Measurements from ENCODE around the gene RASGRP1.
A peak's percentile ranks its signal among the peaks of the same experiment; 100 is the strongest.

The RASGRP1 gene

DNA sequence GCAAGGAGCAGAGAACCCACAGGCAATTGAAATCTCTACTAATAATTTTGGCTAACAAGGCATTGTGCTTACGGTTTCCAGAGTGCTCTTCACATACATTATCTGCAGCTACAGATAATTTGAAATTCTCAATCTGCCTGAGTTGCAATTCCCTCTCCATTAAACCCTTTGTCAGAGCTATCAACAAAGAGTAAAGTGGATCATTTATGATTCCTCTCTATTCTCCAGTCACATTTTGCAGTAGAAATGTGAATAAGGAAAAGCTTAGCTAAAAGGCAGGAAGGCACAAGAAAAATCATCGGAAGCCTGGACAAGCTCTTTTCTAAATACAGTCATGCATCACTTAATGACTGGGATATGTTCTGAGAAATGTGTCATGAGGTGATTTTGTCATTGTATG, 61.1 kb downstream of the RASGRP1 start:
- no peak for DNase-seq

DNA sequence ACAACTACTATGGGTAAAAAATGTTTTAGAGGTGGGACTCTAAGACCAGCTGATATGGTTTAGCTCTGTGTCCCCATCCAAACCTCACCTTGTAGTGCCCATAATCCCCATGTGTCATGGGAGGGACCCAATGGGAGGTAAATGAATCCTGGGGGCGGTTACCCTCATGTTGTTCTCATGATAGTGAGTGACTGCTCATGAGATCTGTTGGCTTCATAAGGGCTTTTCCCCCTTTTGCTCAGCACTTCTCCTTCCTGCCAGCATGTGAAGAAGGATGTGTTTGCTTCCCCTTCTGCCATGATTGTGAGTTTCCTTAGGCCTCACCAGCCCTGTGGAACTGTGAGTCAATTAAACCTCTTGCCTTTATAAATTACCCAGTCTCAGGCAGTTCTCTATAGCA, 65.0 kb downstream of the RASGRP1 start:
- no peak for DNase-seq

DNA sequence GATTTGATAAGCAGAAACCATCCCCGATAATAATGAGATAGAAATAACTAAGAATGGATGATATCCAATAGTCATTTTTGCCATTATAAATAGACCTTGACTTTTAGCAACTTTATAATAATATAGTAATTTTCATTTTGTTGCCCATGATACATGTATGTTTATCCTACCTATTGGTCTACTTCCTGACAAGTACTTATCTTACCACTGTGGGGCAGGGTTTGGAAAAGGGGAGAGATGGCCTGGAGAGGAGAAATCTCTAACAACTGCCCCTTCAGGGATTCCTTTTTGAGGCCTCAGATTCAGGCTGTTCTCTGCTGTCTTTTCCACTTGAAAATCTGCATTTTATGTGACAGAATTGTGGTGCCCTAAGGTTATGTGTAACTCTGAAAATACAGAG, 68.5 kb downstream of the RASGRP1 start:
- DNase-seq: no peak

DNA sequence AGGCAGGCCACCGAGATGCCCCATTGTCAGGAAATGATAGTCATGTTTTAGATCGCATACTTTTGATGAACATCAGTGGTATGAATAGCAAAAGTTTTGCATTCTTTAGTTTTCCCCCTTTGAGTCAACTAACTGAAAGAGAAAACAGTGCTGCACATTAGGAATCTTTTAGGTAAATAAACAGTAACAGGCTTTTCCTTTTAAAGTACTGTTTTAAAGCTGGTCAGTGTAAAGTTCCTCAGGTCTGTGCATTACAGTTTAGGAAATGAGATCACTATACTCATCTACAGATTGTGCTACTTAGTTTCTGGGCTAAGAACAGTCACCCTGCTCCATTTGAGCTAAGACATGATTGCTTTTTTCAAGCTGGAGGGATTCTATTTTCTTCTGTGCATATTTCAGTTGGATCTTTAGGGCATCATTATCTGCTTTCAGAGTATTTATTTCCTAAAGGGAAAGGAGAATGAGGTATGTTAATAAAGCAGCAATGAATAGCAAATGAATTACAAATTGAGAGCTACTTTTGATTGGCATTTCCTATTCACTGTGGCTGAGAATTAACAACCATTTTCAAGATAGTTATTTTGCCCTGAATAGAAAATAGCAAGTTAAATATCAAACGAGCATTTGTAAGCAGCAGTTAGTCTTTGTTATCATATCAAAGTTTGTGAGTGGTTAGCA, 74.2 kb downstream of the RASGRP1 start:
- no peak for DNase-seq

DNA sequence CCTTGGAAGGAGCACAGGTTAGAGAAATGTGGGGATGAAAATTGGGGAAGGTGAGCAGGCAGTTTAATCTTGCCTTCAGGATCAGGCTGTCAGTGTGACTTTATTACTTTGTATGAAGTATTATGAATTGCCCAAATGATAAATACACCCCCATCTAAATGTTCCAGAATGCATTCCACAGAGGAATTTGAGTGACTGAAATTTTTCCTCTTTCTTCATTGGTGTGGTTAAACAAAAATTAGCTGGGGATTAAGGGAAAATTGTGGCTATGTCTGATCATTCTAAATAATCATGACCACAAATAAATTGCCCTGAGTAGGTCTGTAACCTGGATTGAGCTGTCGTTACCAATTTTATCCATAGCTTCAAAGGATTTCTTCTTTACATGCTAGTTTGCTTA, 77.2 kb downstream of the RASGRP1 start:
- DNase-seq: no peak

DNA sequence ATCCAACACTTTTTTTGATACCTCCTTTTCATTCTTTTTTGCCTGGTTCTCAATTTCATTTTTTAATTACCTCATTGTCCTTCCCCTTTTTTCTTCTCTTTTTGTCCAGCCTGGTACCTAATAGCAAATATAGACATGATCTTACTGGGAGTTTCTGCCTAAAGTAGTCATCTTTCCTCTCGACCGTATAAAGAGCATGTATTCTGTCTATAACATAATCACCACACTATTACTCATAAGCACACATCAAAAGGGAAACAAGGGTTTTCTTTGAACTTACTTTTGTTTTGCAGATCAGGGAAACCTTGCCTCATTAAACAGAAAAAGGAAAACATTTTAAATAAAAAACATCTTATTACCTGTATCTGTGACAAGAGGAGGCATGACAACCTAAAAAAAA, 77.7 kb downstream of the RASGRP1 start:
- no peak for DNase-seq

DNA sequence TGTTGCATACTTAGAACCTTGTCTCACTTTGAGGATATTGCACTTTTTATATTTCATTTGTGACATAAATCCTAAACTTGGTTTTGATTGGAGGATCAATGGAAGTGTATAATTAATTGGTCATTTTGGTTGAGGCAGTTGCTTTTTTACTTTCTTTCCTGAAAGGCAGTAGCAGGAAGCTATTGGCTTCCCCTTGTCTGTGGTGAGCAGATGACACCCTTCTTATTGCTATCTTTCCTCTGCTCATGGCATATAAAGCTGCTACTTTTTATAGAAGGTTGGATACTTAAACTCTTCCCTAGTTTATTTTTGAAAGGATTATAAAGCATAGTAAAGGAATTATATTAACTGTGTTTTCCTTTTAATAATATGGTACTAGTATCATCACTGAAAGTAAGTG, 82.0 kb downstream of the RASGRP1 start:
- no peak for DNase-seq

DNA sequence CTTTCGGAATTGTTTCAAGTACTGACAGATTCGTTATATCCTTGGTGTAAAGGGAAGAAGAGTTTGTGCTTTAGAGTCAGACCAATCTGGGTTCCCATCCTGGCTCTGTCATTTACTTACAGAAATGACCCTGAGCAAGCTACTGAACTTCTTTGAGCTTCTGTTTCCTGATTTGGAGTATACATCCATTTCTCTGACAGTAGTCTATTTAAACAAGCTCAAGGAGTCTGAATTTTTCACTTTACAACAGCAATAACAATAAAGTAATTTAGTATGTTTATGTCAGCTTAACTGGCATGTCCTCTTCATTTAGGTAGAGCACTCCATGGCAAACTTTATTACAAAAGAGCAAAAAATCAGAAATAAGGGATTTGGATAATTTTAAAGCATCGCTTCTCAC, 82.9 kb downstream of the RASGRP1 start:
- no peak for DNase-seq

DNA sequence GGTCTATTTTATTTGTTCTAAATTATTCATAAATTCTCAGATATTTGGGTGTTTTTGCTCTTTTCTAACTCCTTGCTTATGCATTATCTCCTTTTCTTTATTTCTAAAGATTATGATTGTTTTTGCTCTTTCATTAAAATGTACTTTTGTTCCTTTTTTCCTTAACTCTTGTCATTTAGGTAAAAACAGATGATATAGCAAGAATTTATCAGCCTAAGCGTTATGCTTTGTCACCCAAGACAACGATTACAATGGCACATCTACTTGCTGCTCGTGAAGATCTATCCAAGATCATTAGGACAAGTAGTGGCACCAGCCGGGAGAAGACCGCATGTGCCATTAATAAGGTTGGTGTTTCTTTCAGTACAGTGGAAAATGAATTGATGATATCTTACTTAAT, 83.5 kb downstream of the RASGRP1 start:
- DNase-seq: no peak

DNA sequence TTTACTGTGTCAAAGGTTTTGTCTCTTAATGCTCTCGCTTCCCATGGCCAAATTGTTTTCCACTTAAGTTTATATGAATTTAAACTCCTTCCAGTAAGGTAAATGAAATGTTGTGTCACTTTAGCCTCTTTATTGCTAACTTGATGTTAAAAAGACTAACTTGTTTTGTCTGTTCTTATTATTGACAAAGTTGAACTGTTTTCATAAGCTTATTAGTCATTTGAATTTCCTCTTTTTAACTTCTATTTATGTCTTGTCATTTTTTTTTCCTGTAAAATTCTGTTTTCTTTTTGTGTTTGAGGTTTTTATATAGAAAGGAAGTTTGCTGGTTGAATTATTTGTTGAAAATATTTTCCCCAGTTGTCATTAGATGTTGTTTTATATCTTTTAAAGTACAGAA, 84.9 kb downstream of the RASGRP1 start:
- DNase-seq: no peak

DNA sequence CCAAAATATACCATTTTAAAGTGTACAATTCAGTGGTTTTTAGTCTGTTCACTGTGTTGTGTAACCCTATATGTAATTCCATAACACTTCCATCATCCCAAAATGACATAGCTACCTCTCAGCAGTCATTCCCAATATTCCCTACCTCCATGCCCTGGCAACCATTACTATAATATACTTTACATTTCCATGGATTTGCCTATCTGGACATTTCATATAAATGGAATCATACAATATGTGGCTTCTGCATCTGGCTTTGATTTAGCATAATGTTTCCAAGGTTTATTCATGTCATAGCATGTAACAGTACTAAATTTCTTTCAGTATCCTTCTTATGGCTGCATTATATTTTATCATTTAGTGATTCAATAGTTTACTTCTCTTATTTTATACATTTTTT, 85.3 kb downstream of the RASGRP1 start:
- no peak for DNase-seq

DNA sequence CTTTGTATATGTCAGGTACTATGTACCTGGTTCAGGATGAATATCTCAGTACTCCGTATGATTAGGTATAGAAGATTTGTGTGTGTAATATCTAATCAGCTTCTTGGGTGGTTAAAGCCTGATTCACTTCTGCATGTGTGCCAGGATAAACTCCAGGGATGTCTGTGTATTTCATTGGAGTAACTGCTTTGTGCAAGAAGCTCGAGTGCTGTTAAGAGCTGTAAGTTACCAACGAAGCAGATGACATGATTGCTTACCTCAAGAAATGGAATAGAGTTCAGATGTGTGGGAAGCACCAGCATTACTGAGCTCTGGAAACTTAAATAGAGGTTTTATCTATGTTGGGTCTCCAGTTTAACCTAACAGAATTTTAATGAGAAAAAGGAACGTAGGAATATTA, 87.0 kb downstream of the RASGRP1 start:
- DNase-seq: no peak

DNA sequence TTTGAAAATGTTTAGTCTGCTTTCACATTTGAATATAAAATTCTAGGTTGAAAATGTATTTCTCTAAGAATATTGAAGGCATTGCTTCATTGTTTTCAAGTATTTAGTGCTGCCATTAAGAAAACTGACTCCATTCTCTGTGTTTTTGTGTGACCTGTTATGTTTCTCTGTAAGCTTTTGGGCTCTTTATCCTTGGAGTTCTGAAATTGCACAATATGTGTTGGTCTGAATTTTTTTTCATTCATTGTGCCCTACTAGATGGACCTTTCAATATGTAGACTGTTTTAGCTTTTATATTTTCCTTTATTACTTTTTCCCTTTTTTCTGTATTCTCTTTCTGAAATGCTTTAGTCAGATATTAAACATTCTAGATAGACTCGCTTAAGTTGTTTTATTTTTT, 88.5 kb downstream of the RASGRP1 start:
- no peak for DNase-seq

DNA sequence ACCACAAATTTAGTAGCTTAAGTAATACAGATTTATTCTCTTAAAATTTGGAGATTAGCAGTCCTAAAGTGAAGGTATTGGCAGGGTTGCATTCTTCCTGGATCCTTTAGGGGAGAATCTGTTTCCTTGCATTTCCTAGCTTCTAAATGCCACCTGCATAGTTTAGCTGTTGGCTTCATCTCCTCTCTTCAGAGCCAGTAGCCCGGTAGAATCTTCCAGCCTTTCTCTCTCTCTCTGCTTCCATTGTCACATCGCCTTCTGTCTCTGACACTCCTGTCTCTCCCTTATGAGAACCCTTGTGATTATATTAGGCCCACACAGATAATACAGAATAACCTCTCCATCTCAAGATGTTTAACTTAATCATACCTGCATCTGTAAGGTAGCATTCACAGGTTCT, 89.3 kb downstream of the RASGRP1 start:
- DNase-seq: no peak

DNA sequence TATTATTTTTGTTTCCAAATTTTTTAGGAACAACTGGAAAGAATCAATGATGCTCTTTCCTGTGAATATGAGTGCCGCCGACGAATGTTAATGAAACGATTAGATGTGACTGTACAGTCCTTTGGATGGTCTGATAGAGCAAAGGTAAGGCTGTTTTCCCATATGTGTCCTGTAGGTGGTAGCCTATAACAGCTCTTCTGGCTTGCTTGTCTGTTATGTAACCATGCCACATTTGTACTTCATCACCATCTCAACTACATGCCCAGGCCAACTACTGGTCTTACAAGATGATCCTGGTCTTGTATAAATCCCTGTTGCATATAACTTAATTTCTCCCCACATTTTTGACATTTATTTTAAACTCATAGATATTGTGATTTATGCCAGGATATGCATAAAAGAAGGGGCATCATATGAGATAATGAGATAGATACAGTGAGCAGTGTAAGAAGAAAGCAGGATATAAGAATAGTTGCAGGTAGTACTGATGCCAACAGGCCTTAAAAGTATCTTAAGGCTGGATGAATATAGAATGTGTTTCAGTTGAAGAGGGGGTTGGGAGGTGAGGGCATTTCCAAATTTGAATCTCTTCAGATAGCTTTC, 90.4 kb downstream of the RASGRP1 start:
- peak in 1 of 2 experiments; percentile 22 for DNase-seq

DNA sequence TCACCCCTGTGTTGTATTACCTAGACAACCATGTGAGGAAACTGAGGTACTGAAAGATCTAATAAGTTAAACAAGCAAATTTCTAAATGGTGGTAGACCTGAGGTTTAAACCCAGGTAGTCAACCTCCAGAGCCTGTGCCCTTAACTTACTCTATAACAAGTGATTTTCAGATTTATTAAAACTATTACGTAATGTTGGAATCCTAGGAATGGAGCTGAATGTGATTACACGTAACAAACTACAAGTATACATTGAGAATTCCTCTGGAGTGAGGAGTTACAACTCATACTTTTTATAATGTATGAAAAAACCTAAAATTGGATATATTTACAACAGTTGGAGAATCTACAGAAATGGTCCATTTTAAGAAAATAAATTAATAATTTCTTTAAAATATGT, 92.6 kb downstream of the RASGRP1 start:
- DNase-seq: no peak

DNA sequence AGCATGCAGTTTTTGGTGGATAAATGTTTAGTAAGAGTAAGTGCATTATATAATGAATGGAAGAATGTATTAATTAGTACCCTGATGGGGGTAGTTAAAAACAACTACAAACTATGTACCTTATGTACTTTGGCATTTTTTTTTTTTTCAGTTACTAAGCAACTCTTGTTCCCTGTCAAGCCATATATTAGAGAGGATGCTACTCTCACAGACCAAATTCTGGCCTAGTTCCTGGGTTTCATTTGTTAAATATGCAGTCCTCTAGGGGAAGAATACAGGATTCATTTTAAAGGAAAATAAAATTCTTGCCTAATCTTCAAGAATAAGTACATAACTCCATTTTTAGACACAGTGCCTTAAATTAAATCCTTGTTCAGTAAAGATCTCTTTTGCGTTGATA, 93.8 kb downstream of the RASGRP1 start:
- no peak for DNase-seq

DNA sequence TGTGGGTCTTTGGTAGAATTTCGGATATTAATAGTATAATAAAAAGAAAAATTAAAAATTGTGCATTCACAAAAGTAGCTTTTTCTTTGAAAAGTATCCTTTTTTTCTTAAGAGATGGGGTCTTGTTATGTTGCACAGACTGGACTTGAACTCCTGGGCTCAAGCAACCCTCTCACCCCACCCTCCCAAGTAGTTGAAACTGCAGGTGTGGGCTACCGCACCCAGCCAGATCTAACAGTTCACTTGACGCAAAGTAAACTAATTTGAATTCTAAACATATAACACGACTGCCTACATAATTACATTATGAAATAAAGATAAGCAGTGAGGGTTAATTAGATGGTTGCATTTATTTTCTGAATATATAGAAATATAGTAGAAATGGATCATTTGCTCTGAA, 99.9 kb downstream of the RASGRP1 start:
- no peak for DNase-seq

DNA sequence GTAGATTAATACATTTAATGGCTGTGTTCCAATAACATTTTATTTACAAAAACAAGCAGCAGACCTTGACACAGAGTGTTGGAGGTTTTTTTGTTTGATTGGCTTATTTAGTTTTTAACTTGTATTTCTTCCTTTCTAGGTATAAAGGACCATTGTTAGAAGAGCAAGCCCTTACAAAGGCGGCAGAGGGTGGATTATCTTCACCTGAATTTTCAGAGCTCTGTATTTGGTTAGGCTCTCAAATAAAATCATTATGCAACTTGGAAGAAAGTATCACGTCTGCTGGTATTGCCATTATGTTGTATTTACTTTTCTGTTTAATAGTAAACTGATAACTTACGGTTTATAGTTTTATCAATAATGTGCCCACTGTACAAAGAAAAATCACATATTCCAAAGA, 100.7 kb downstream of the RASGRP1 start:
- no peak for DNase-seq

DNA sequence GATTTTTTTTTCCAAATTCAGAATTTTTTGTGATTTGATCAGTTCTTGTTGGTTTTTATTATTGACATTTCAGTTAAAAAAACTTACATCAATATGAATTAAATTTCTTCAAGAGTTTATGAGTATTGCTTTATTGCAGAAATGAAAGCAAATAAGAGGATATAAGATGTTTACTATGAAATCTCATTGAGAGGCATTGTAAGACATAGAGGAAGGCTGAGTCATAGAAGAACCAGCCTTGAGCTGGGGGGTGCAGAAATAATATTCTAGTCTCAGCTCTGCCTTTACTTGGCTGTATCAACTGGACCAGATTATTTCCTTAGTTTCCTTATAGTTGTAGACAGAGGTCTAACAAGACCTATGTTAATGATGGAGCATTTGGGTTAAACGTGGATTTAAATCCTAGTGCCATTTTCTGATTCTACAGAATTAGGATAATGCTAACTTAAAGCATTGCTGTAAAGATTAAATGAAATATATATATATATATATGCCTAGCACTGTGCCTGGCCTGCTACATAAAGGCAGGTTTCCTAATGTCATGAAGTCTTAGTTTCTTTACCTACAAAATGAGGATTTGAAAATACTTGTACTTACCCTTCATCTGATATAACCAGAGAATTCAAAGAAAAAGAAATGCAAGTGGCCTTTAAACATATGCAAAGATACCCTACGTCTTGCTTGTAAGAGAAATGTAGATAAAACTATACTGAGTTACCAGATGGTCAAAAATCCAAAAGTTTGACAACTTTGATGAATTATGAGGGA, 103.4 kb downstream of the RASGRP1 start:
- no peak for DNase-seq

DNA sequence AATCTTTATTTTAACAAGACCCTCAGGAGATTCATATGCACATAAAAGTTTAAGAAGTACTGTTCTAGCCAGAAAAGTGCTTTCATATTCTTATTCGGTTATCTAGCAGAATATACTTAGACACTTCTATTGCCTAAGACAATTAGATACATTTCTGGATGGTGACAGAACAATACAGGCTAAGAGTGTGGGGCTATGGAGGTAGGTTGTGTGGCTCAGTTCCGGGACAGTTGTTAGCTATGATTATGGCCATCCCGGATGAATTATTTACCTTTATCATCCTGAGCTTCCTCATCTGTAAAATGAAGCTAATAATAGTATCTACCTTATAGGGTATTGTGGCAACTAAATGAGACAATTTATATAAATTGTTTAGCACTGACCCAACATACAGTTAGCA, 104.1 kb downstream of the RASGRP1 start:
- DNase-seq: no peak

DNA sequence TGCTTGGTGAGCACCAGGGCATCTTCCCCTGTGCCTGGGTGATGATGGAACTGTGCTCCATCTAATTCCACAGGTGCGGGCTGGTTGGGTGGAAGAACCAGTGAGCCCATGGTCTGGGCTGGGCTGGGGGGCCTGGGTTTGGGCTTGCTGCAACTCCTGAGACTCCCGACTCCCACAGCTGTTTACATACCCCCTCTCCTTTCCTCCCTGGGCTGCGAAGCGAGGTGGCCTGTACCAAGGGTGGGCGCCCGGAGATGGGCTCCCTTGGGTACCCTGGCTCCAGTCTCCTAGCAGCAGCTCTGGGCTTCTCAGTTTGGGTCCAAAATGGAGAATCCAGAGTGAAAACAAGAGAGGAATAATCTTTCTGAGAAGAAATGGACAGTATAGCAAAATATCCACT, 105.1 kb downstream of the RASGRP1 start:
- no peak for DNase-seq

DNA sequence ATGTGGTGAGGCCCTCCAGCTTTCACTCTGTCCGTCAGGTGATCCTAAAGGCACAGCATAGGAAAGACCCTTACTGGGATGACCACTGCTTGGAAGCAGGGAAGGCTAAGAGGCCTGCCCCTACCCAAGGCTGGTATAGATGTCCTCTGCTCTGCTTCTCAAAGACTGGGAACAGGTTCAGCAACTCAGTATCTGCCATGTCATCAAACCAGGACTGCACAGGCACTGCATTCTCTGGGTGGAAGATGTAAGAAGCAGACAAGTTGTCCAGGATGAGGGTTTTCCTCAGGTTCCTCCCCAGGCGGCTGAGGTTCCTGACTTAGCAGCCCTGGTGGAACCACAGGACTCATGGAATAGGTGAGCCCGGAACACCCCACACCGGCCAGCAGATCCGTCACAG, 106.0 kb downstream of the RASGRP1 start:
- DNase-seq: no peak

DNA sequence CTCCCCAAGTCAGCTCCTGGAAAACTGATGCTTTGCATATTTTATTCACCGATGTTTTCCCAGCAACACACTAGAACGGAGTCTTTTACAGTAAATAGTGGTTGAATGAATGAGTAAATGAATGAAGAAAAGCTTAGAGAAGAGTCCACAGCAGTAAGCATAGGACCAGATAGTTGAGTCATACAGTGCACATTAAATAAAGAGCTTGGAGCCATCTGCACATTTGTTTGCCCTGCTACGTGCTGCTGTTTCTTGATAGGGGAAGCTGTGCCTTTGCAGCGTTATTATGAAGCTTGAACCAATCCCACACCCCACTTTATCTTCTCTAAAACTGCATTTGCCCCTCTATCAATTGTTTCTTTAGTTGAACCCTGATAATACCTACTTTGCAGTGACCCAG, 109.5 kb downstream of the RASGRP1 start:
- no peak for DNase-seq

DNA sequence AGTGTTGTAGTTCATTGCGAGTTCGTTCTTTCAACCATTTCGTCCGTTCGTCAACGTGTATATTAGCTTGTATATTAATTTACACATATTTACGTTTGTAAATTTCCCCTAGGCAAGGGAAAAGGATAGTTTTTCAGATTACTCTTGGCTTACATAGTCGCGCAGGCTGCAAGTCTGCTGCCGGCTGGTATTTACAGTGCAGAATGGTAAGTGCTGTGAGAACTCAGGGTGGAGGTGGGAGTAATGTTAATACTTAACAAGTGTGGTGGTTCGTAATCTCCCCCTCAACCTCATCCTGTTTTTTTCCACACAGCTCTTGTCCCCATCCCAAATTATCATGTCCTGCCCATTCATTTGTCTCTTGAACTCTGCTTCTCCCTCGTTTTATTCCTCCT, 109.9 kb downstream of the RASGRP1 start:
- DNase-seq: no peak
